GM12878 (cell line): Measurements from ENCODE around the gene SLC7A5. TPM values are rescaled to one million over a fixed set of nuclear protein-coding genes. Genes with fewer than 3 reads are reported as not detected.

ENCODE experiments used
- ASH2L ChIP-seq: fragments of 300-600, 200-600 bp; sonication (generic); IDR thresholded peaks from 2 replicates; pipeline ENCODE4 v1.6.1; 2017; ENCODE audit warnings: low read depth, mild to moderate bottlenecking, borderline replicate concordance
- ATF2 ChIP-seq: IDR thresholded peaks from 2 replicates; pipeline ENCODE4 v1.6.1; 2012; ENCODE audit warnings: low read length, inconsistent platforms
- ATF7 ChIP-seq: fragments of 450-650 bp; IDR thresholded peaks from 2 replicates; pipeline ENCODE4 v1.6.1; 2016; ENCODE audit warnings: low read depth, mild to moderate bottlenecking
- CBX3 ChIP-seq: fragments of 200-600 bp; sonication (generic); IDR thresholded peaks from 2 replicates; pipeline ENCODE4 v1.6.1; 2016; ENCODE audit warnings: low read depth, borderline replicate concordance
- CREB1 ChIP-seq: IDR thresholded peaks from 2 replicates; pipeline ENCODE4 v1.6.1; 2012; ENCODE audit warnings: low read depth, mild to moderate bottlenecking, inconsistent platforms
- CREM ChIP-seq: IDR thresholded peaks from 2 replicates; pipeline ENCODE4 v1.6.1; 2014; ENCODE audit warnings: antibody characterized with exemption, low read depth
- DPF2 ChIP-seq: fragments of 450-650 bp; IDR thresholded peaks from 2 replicates; pipeline ENCODE4 v1.6.1; 2017; ENCODE audit warnings: mild to moderate bottlenecking
- ETV6 ChIP-seq, 2 experiments: fragments of 450-650 bp in 1 of 2; IDR thresholded peaks in 1 of 2; conservative IDR thresholded peaks in 1 of 2; 2 replicates each; pipeline ENCODE4 v1.6.1; 2014; ENCODE audit warnings: antibody characterized with exemption in 1 of 2, borderline replicate concordance in 1 of 2, low read depth in 1 of 2, mild to moderate bottlenecking in 1 of 2, moderate library complexity in 1 of 2
- IRF4 ChIP-seq: IDR thresholded peaks from 2 replicates; pipeline ENCODE4 v1.6.1; 2011; ENCODE audit warnings: low read depth, low read length
- MEF2B ChIP-seq: fragments of 450-650 bp; IDR thresholded peaks from 2 replicates; pipeline ENCODE4 v1.6.1; 2018; ENCODE audit warnings: mild to moderate bottlenecking, moderate library complexity; ENCODE audit not compliant: partially characterized antibody, poor library complexity, severe bottlenecking
- NRF1 ChIP-seq: conservative IDR thresholded peaks from 2 replicates; pipeline ENCODE4 v1.6.1; 2011; ENCODE audit warnings: mild to moderate bottlenecking, low read depth, low read length, improper control_type of control experiment
- PBX3 ChIP-seq: IDR thresholded peaks from 2 replicates; pipeline ENCODE4 v1.6.1; 2011; ENCODE audit warnings: mild to moderate bottlenecking, low read depth, low read length, moderate library complexity; ENCODE audit not compliant: insufficient replicate concordance
- RAD21 ChIP-seq: IDR thresholded peaks from 2 replicates; pipeline ENCODE4 v1.6.1; 2011; ENCODE audit warnings: mild to moderate bottlenecking, low read depth, low read length, moderate library complexity; ENCODE audit not compliant: insufficient read depth
- RCOR1 ChIP-seq: conservative IDR thresholded peaks from 2 replicates; pipeline ENCODE4 v1.6.1; 2012; ENCODE audit warnings: low read depth, low read length, improper control_type of control experiment
- RELB ChIP-seq: fragments of 450-650 bp; IDR thresholded peaks from 2 replicates; pipeline ENCODE4 v1.6.1; 2017; ENCODE audit warnings: low read depth, mild to moderate bottlenecking, moderate library complexity
- RUNX3 ChIP-seq: IDR thresholded peaks from 2 replicates; pipeline ENCODE4 v1.6.1; 2012; ENCODE audit warnings: low read length, inconsistent platforms
- SMAD1 ChIP-seq: fragments of 450-650 bp; IDR thresholded peaks from 2 replicates; pipeline ENCODE4 v1.6.1; 2018; ENCODE audit warnings: mild to moderate bottlenecking, low read depth; ENCODE audit not compliant: partially characterized antibody
- SMARCA5 ChIP-seq: fragments of 450-650 bp; IDR thresholded peaks from 2 replicates; pipeline ENCODE4 v1.6.1; 2017; ENCODE audit warnings: mild to moderate bottlenecking
- STAT1 ChIP-seq: fragments of 450-650 bp; conservative IDR thresholded peaks from 2 replicates; pipeline ENCODE4 v1.6.1; 2014; ENCODE audit warnings: antibody characterized with exemption, mild to moderate bottlenecking
- TBL1XR1 ChIP-seq: IDR thresholded peaks from 2 replicates; pipeline ENCODE4 v1.6.1; 2012; ENCODE audit warnings: low read depth, low read length, improper control_type of control experiment
- USF2 ChIP-seq: IDR thresholded peaks from 2 replicates; pipeline ENCODE4 v1.6.1; 2011; ENCODE audit warnings: low read depth, low read length, improper control_type of control experiment, borderline replicate concordance
- ZBED1 ChIP-seq: IDR thresholded peaks from 2 replicates; pipeline ENCODE4 v1.6.1; 2016; ENCODE audit warnings: borderline replicate concordance
- ZBTB11 ChIP-seq: fragments of 450-650 bp; formaldehyde crosslinking; IDR thresholded peaks from 2 replicates; pipeline ENCODE4 v1.5.0; 2022; ENCODE audit warnings: mild to moderate bottlenecking, missing genetic modification characterization
- polyA plus RNA-seq, 11 experiments: library from polyadenylated mRNA; depleted of rRNA in 4 of 11; unstranded in 6 of 11; stranded (reverse) in 5 of 11; fragments of >200 nt; fragmentation: Nextera tagmentation in 4 of 11; fragmentation: Illumina TruSeq in 1 of 11; extraction: Ambion mirVana in 4 of 11; extraction: Trizol in 1 of 11; gene quantifications; 1 replicate in 1 of 11; 2 replicates in 10 of 11; pipeline versions ENCODE4 v1.2.1 to v1.2.3, GENCODE V29; 2011 to 2016; ENCODE audit warnings: inconsistent platforms in 2 of 11, missing spikeins in 2 of 11, low read depth in 1 of 11
- total RNA-seq, 4 experiments: library from RNA; depleted of rRNA in 3 of 4; stranded (reverse); fragments of >200 nt in 3 of 4; fragmentation: Illumina TruSeq in 1 of 4; extraction: Trizol in 1 of 4; gene quantifications; 2 replicates each; pipeline versions ENCODE4 v1.2.1 to v1.2.3, GENCODE V29; 2013 to 2021

SLC7A5 gene
- total and polyA plus RNA-seq, 10 of the 15 experiments (the other 5 are each of a cell fraction or from before 2014, with no cell fraction given), result 2.3 to 101 (median 35.8) TPM

GRCh38 chr16:87895641-87896141 lies 26.4 kb upstream of the SLC7A5 start (continued):
- TF ChIP-seq ATF2, result peak; percentile 63
- TF ChIP-seq CREB1, result 0 out of 2 replicates have a peak, but pooled peaks have one; percentile 21
- TF ChIP-seq ASH2L, result no peak
- TF ChIP-seq MEF2B, result peak; percentile 57
- no peak for TF ChIP-seq RAD21
- TF ChIP-seq ATF7, result peak; percentile 71
- no peak for TF ChIP-seq NRF1
- TF ChIP-seq ETV6 (conservative IDR thresholded peaks at IDR 0.05 in 1 of 2, IDR thresholded peaks at IDR 0.05 in 1 of 2; ENCODE audit: borderline replicate concordance in 1 of 2, low read depth in 1 of 2), result 0 out of 4 replicates have a peak, but pooled peaks of 1 of the 2 experiments have one; percentile 26
- TF ChIP-seq STAT1, result no peak
- peak; percentile 18; the same call in 1 of the 2 replicates for TF ChIP-seq ZBED1
- TF ChIP-seq ZBTB11 (CRISPR knock-in tag), result no peak
- TF ChIP-seq CREM, result peak; percentile 70; the same call in 1 of the 2 replicates
- TF ChIP-seq SMARCA5, result 0 out of 2 replicates have a peak, but pooled peaks have one; percentile 31
- TF ChIP-seq USF2, result no peak
- TF ChIP-seq DPF2, result peak; percentile 41; the same call in 1 of the 2 replicates
- no peak for TF ChIP-seq SMAD1
- TF ChIP-seq CBX3, result no peak
- TF ChIP-seq PBX3, result peak; percentile 3
- no peak for TF ChIP-seq RCOR1
- no peak for TF ChIP-seq TBL1XR1
- no peak for TF ChIP-seq IRF4
- peak; percentile 92 for TF ChIP-seq RELB
- TF ChIP-seq RUNX3, result peak; percentile 89
